Measurements from ENCODE around the gene SORCS3.

DNA sequence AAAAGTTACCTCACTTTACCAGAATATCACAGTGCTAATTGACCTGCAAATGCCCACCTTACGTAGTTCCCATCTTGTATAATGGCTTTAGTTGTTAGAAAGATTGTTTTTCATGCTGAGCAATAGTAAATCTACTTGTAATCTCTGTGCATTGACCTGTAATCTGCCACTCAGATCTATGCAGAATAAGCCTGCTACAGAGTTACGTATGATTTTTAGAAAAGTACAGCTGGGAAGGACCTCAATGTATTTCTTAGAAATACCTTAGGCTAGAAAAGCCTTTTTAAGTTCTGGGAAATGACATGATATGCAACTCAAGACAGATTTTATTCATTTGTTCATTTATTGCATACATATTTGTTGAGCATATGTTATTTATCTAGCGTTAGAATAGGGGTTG lies 530.9 kb downstream of the SORCS3 start:
- TF ChIP-seq, protein P1, sequence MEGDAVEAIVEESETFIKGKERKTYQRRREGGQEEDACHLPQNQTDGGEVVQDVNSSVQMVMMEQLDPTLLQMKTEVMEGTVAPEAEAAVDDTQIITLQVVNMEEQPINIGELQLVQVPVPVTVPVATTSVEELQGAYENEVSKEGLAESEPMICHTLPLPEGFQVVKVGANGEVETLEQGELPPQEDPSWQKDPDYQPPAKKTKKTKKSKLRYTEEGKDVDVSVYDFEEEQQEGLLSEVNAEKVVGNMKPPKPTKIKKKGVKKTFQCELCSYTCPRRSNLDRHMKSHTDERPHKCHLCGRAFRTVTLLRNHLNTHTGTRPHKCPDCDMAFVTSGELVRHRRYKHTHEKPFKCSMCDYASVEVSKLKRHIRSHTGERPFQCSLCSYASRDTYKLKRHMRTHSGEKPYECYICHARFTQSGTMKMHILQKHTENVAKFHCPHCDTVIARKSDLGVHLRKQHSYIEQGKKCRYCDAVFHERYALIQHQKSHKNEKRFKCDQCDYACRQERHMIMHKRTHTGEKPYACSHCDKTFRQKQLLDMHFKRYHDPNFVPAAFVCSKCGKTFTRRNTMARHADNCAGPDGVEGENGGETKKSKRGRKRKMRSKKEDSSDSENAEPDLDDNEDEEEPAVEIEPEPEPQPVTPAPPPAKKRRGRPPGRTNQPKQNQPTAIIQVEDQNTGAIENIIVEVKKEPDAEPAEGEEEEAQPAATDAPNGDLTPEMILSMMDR (conservative IDR thresholded peaks at IDR 0.05; ENCODE audit: low read depth, low read length) = no peak
- no peak for TF ChIP-seq EZH2phosphoT487 (IDR thresholded peaks at IDR 0.05; ENCODE audit: borderline replicate concordance, low read length)

Measured in PC-3 (cell line).